GM10266 (cell line): ENCODE measurements around the gene C2orf81.

Experiments used
- DNase-seq: peaks from one replicate; pipeline ENCODE4 v3.0.0; 2012; ENCODE audit errors: extremely low spot score
- TF ChIP-seq, protein P1 (sequence below): IDR thresholded peaks from 2 replicates; pipeline ENCODE4 v1.5.1; 2012; ENCODE audit warnings: mild to moderate bottlenecking, low read depth; ENCODE audit not compliant: control insufficient read depth, insufficient read depth; ENCODE audit errors: missing control alignments

Gene C2orf81

DNA sequence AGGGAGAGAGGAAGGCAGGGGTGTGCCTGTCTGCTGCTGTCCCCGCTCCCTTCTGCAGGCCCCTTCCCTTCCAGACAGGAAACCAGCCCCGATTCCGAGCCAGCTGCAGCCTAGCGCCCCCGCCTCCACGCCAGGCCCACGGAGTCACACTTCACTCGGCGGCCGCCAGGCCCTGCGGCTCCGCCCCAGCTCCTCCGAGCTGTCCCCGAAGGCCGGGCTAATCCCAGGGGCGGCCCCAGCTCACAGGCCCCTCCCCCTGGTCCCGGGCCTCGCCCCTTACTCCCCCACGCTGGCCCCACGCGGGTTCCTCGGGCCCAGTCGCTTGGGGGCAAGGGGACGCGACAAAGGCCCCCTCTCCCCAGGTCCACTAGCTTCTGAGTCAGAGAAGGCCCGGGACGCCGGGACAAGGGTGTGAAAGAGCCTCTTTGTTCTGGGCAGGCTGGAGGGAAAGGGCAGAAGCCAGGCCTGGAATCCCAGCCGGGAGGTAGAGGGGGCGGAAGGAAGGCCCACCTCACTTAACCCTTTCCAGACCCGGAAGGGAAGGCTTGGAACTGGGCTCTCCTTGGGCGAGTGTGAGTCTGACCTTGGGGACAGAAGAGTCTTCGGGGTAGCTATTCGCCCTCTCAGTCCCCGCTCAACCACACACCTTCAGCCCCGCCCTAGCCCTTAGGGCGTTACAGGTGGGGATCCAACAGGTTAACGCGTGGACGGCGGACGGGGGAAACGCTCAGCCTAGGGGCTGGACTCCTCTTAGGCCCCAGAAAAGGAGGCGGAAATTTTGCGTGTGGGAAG lies 19.2 kb upstream of the C2orf81 start:
- peak; percentile 97 for DNase-seq
- TF ChIP-seq, protein P1, sequence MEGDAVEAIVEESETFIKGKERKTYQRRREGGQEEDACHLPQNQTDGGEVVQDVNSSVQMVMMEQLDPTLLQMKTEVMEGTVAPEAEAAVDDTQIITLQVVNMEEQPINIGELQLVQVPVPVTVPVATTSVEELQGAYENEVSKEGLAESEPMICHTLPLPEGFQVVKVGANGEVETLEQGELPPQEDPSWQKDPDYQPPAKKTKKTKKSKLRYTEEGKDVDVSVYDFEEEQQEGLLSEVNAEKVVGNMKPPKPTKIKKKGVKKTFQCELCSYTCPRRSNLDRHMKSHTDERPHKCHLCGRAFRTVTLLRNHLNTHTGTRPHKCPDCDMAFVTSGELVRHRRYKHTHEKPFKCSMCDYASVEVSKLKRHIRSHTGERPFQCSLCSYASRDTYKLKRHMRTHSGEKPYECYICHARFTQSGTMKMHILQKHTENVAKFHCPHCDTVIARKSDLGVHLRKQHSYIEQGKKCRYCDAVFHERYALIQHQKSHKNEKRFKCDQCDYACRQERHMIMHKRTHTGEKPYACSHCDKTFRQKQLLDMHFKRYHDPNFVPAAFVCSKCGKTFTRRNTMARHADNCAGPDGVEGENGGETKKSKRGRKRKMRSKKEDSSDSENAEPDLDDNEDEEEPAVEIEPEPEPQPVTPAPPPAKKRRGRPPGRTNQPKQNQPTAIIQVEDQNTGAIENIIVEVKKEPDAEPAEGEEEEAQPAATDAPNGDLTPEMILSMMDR = peak; percentile 25

DNA sequence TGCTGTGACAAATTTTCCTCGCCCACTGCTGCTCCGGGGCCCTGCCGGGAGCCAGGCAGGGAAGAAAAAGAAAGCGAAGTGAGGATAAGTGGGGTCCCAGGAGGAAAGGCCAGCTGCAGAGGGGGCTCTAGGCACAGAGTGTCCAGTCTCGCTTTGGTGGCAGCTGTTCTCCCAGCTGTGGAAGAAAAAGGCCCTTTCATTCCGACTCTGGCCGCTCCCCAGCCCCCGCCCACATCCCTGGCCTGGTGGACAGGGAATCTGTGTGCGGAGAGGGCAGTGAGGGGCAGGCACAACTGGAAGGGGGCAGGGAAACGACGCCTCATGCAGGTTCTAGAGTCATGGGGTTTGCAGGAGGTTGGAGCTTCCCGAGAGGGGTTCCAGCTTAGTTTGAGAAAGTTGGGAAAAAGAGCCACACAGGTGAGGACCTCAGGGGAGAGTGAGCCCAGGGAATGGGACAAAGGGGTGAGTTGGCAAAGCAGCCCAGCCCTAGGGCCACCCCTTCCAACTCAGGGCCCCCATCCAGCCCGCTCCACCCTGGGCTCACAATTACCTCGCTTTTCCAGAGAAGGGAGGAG lies 18.5 kb upstream of the C2orf81 start:
- no peak for DNase-seq
- TF ChIP-seq, protein P1 = no peak

DNA sequence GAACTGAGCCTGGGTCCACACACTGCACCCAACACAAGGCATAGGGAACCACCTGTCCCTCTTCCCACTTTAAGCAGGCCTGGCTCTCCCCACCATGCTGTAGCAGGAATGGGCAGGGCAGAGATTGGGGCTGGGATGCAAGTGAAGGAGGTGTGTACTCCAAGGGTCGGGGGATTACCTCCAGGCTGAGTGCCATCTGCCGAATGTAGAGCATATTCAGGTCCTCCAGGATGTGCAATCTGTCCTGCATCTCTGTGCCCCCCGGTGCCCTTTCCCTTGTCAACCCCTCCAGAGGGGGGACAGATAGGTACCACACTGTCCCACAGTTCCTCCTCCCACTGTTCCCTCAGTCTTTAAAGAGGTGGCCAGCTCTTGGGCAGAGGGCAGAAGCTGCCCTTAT lies 18.0 kb upstream of the C2orf81 start:
- DNase-seq = no peak
- TF ChIP-seq, protein P1 = no peak

DNA sequence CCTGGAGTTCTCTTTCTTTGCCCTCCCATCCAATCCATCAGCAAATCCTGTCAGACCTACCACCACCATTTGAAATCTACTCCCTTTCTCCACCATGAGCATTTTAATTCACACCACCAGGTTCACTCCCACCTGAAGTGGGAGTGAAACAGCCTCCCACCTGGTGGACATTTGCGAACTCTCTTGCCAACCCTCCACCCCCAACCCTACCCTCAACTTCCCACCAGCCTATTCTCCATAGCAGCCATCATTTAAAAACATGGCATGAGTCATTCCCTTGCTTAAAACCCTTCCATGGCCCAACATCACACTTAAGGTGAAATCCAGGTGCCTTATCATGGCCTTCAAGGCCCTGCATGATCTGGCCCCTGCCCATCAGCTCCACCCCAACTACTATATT lies 16.8 kb upstream of the C2orf81 start:
- no peak for DNase-seq
- TF ChIP-seq, protein P1 = no peak

DNA sequence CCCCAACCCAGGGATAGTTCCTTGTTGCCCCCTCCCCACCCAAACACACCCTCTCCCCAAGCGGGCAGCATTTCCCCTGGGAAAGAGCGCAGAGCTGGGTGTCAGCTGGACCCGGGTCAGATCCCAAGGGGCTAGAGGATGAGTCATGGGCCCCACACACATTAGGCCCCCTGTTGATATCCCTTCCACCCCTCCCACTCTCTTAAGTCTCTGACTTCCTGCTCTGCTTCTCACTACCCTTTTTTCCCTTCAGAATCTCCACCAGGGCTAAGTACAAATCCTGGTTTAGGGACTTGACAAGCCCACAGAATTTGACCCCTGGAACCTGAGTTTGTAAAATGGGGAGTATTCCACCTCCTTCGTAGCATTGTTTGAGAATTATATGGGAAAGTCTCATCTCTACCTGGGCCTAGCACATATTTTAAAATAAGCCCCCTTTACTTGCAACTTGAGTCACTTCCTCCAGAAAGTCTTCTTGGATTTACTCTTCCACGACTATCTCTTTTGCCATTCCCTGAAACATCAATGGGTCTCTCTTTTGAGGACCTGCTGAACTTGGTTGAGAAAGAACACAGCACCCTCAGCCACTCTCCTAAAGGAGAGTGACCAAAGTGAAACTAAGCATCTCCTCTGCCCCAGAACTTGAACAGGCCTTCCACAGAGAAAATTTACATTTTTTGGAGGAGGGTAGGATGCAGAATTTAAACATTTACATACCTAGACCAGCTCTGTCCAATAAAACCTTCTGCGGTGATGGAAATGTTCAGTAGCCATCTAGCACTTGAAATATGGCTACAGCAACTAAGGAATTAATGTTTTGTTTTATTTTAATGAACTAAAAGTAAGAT lies 15.7 kb upstream of the C2orf81 start:
- TF ChIP-seq, protein P1 = no peak
- DNase-seq = peak; percentile 68

DNA sequence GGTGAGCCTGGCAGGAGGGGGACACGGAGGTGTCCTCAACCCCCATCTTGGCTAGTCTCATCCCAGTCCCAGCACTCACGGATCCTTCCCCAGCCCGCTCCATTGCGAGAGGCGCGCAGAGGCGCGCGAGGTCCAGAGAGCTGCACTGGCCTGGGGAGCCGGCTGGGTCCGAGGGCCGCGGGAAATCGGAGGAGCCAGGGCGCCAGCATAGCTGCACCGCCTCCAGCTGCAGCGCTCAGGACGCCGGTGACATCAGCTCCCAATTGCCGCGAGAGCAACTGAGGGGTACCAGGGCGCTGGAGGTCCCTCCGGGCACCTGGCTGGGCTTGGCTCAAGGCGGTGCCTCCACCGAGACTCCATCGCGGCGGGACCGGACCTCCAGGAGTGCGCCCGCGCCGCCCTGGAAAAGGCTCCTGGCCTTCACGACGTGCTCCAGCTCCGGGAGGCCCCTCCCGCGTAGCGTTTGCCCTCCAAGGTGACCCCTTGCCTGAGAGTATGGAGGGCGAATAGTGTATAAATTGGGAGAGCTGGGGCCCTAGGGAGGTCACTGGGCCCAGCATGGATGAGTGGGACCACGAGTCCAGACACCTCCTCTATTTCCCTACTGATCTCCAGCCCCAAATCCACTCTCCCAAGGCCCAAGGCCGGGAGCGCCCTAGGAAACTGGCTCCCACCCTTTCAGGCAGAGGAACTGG lies 14.8 kb upstream of the C2orf81 start:
- TF ChIP-seq, protein P1 = no peak
- no peak for DNase-seq
